ENCODE results near the gene RRP1B.
"Not testable (repeated sequence)": the region's sequence is repeated elsewhere in the genome, so short reads cannot be mapped to it uniquely, and the experiment has no call there.

The RRP1B gene

DNA sequence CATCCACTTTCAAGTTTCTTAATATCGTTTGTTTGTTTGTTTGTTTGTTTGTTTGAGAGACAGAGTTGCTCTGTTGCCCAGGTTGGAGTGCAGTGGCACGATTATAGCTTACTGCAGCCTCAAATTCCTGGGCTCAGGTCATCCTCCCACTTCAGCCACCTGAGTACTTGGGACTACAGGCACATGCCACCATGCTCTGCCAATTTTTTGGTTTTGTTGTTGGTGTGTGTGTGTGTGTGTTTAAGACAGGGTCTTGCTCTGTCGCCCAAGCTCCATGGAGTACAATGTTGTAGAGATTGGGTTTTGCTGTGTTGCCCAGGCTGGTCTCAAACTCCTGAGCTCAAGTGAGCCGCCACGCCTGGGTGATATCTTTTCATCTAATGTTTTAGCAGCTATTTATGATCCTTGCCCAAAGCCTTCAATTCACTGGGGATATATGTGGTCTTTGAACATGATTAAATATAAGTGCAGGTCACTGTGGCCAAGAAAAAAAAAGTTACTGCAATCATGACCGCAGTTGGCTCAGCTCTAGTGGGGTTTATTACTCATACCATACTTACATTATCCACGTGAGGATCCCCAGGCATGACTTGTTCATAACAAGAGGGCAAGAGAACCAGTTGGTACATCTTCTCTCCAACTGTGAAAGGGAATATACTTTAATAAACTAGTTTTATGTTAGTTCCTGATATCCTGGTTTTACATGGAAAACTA lies 8.0 kb downstream of the RRP1B start:
- DNase-seq (ENCODE audit: low spot score): peak; percentile 81
- FAIRE-seq: peak; percentile 87

DNA sequence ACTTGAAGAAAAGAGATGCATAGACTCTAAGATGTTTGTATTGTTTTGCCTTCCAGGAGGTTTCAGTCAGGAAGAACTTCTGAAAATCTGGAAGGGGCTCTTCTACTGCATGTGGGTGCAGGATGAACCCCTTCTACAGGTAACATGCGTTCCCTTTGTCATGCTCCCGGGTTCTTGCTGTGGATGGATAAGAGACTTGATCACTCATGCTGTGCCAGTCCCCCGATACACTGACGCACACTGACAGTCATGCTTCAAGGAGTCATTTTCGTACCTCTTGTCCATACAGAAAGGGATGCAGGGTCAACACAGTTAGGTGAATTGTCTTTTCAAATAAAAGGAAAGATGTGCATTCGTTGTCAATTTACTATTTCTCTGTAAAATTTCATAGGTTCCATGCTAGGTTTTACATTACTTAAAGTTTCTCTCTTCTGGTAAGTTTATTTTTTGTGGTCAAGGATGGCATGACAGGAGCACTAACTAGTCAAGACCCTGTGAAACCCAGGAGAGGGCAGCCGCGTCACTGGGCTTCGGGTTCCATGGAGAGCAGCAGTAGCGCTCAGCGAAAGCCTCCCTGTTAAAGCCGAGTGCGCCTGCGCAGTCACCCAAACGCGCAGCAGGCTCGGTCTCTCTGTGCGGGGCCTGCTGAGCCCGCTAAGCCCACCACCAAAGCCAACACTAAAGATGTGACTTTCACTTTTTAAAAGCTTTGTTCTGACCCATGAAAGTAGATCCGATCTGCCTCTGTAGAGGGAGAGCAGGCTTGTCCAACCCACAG lies 10.7 kb downstream of the RRP1B start:
- DNase-seq (ENCODE audit: low spot score) (no peak), FAIRE-seq (no peak)

DNA sequence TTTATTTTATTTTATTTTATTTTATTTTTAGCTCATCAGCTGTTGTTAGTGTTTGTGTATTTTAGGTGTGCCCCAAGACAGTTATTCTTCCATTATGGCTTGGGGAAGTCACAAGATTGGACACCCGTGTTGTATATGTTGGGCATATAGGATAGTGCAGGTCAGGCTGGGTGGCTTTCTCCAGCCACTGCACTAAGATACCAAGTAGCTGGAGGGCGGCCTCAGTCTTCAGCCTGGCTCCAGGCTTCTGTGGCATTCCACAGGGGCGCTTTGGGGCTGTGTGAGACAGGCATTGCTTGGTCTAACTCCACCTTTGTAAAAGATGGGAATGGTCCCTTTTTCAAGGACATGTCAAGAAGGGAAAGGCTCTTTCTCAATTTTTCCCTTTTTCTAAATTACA lies 16.5 kb downstream of the RRP1B start:
- no peak for DNase-seq (ENCODE audit: low spot score)
- FAIRE-seq: no peak

DNA sequence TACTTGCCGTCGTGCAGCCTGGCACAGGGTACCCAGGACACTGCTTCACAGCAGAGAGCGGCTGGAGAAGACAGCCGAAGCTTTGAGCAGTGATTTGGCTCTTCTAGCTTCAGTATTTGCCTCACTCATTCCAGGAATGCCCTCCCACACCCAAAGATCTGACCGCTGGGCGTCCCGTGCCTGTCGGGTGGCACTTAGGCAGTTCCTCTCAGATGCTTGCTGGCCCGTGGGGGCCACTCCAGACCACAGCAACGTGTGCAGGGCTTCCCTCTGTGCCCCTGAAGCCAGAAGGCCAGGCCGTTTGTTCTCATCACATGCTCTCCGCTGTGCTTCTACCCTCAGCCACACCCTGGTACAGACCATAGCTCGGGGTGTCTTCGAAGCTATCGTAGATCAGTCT lies 17.0 kb downstream of the RRP1B start:
- no peak for FAIRE-seq
- no peak for DNase-seq (ENCODE audit: low spot score)

DNA sequence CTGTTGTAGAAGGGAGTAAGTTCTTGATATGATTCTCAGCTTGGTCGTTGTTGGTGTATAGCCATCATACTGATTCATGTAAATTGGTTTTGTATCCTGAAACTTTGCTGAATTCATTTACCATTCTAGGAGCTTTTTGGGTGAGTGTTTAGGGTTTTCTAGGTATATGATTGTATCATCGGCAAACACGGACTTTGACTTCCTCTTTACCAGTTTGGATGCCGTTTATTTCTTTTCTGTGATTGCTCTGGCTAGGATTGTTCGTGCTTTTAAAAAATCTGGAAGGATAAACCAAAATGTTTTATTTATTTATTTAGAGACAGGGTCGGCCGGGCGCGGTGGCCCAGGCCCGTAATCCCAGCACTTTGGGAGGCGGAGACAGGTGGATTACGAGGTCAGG lies 20.6 kb downstream of the RRP1B start:
- DNase-seq (ENCODE audit: low spot score): no peak
- no peak for FAIRE-seq

DNA sequence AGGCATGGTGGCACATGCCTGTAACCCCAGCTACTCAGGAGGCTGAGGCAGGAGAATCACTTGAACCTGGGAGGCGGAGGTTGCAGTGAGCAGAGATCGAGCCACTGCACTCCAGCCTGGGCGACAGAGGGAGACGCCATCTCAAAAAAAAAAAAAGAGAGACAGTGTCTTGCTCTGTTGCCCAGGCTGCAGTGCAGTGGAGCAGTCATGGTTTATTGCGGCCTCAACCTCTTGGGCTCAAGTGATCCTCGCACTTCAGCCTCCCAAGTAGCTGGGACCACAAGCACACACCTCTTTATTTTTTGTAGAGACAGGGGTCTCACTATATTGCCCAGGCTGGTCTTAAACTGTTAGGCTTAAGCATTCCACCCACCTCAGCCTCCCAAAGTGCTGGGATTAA lies 21.1 kb downstream of the RRP1B start:
- not testable (repeated sequence) for FAIRE-seq

DNA sequence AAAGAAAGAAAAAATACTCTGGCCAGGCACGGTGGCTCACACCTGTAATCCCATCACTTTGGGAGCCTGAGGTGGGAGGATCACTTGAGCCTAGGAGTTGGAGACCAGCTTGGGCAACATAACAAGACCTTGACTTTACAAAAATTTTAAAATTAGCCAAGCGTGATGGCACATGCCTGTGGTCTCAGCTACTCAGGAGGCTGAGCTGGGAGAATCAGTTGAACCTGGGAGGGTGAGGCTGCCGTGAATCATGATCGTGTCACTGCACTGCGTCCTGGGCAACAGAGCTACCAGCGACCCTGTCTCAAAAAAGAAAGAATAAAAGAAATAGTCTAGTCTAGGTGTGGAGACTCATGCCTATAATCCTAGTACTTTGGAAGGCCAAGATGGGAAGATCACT lies 22.3 kb downstream of the RRP1B start:
- peak; percentile 90 for FAIRE-seq
- peak; percentile 86 for DNase-seq (ENCODE audit: low spot score)

More for the DNA sequence above, 21.1 kb downstream of the RRP1B start:
- DNase-seq (ENCODE audit: low spot score): not testable (repeated sequence)

DNA sequence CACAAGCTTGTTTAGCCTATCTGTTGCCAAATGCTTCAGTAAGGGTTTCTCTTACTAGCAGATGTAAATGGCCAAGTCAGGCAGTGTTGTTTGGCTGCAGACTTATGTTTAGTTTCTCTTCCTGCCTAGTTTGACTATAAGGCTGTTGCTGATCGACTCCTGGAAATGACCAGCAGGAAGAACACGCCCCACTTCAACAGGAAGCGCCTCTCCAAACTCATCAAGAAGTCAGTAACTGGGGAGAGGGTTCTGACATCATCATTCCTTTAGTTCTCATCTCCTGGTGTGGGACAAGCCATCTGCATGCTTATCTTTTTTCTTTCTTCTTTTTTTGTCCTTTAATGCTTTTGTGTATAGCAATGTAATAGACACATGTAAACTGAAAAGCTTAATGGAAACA lies 25.1 kb downstream of the RRP1B start:
- FAIRE-seq: no peak
- no peak for DNase-seq (ENCODE audit: low spot score)

DNA sequence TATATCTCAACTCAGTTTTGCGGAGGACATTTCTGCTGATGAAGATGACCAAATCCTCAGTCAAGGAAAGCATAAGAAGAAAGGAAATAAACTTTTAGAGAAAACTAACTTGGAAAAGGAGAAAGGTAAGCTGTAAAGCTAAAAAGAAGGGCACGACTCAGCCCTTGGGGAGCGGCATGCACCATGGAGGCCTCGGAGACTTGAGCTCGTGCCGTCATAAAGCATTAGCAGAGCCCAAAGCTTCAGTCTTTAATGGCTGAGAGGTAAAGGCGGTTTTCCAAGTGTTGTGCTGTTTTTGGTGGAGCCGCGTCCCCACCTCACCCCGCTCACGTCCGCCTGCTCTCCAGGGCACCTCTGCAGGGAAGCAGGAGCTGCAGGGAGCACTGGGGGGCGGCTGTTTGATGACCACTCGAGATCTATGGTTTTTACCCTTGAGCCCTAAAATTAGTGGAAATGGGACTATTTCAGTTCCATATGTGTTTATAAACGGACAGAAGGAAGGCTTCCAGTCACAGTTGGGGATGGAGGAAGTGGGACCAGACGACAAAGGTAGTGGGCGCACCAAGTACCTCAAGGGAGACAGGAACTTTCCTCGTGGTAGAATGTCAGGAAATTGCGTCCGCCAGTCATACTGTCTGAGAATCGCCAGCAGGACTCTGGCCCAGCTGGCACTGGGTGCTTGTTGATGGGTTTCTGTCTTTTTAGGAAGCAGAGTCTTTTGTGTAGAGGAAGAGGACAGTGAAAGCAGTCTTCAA lies 27.6 kb downstream of the RRP1B start:
- no peak for DNase-seq (ENCODE audit: low spot score)
- FAIRE-seq: no peak

DNA sequence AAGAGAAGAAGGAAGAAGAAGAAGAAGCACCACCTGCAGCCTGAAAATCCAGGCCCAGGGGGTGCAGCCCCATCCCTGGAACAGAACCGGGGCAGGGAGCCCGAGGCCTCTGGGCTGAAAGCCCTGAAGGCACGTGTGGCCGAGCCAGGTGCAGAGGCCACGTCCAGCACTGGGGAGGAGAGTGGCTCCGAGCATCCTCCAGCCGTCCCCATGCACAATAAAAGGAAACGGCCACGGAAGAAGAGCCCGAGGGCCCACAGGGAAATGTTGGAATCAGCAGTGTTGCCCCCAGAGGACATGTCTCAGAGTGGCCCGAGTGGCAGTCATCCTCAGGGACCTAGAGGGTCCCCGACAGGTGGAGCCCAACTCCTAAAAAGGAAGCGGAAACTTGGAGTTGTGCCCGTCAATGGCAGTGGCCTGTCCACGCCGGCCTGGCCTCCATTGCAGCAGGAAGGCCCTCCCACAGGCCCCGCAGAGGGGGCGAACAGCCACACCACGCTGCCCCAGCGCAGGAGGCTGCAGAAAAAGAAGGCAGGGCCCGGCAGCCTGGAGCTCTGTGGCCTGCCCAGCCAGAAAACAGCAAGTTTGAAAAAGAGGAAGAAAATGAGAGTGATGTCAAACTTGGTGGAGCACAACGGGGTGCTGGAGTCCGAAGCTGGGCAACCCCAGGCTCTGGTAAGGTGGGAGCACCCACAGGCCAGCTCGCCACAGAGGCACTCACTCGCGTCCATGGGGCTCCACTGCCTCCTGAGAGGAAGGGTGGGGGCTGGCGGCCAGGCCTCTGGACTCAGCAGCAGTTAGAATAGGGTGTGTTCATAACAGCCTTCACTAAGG lies 28.4 kb downstream of the RRP1B start:
- DNase-seq (ENCODE audit: low spot score) (no peak), FAIRE-seq (no peak)

DNA sequence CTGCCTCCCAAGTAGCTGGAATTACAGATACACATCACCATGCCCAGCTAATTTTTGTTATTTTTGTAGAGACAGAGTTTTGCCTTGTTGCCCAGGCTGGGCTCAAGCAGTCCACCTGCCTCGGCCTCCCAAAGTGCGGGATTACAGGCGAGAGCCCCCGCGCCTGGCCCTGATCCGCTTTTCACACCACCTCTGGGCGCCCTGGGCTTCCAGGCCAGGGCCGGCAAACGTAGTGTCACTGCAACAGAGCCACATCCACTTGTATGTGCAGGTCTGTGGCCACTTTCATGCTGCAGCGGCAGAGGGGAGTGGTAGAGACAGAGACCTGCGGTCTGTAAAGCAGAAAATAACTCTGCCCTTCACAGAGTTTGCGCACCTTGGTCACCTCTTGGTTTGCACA lies 29.5 kb downstream of the RRP1B start:
- DNase-seq (ENCODE audit: low spot score) (no peak), FAIRE-seq (no peak)

DNA sequence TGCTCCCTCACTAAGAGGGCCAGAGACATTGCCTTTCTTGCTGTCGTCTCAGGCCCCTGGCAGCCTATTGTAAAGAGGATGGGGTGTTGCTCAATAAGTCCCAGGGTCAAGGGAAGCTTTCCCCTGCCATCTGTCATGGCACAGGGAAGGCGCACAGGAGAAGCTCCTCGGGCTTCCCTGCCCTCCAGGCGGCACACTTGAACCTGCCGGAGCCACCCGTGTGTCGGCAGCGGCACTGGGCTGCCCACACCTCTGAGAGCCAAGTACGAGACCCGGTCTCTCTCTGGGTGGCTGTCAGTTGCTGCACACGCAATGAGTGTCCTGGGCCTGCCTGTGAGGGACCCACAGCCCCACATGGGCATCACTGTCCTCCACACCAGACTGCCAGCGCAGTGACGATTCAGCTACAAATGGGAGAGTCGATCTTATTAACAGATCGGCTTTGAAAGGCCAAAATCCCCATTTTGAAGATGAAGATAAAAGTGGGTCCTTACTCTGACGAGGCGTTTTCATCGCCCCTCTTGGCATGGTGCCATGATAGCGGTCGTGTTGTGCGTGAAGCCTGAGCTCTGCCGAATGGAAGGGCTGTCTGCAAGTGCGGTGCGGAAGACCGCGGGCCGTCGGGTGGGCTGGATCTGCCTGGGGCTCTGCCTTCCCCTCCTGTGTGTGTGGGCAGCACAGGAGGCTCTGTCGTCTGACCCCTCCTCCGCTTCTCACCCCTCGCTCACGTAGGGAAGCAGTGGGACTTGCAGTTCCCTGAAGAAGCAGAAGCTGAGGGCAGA lies 30.4 kb downstream of the RRP1B start:
- FAIRE-seq (no peak), DNase-seq (ENCODE audit: low spot score) (no peak)

DNA sequence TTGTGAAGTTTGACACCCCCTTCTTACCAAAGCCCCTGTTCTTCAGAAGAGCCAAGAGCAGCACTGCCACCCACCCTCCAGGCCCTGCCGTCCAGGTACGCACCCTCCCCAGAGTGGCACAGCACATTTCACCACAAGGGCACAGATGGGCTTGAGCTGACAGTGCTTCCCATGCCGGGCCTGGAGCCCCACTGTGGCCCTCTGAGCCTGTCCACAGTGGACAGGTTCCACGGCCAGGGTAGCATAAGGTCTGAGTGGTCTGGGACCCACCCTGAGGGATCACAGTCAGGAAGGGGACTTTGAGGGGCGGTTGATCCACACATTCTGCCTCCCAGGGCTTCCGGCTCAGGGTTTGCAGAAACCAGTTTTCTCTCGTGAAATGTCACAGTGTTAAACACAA lies 31.0 kb downstream of the RRP1B start:
- DNase-seq (ENCODE audit: low spot score) (no peak), FAIRE-seq (no peak)

DNA sequence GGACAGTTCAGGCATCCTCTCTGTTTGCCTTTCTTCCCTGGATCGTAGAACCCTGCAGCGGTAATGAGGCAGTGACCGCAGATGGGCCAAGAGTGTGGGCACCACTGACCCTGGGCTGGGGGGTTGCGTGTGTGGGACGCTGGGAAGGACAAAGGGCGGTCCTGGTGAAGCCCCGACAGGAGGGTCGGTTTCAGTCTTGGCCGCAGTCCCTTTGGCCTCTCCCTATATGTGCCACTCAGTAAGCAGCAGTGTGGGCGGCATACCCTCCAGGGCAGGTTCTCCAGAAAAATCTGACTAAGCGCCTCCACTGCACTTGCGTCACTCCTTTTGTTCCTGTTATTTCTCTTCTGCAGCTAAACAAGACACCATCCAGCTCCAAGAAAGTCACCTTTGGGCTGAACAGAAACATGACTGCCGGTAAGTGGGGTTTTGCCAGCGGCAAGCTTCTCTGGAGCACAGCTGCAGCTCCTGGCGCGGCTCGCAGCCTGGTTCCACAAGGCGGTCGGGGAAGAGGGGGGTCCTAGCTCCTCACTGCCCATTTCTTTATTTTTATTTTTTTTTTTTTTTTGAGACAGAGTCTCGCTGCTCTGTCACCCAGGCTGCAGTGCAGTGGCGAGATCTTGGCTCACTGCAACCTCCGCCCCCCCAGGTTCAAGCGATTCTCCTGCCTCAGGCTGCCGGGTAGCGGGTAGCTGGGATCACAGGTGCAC lies 31.9 kb downstream of the RRP1B start:
- no peak for DNase-seq (ENCODE audit: low spot score)
- no peak for FAIRE-seq

DNA sequence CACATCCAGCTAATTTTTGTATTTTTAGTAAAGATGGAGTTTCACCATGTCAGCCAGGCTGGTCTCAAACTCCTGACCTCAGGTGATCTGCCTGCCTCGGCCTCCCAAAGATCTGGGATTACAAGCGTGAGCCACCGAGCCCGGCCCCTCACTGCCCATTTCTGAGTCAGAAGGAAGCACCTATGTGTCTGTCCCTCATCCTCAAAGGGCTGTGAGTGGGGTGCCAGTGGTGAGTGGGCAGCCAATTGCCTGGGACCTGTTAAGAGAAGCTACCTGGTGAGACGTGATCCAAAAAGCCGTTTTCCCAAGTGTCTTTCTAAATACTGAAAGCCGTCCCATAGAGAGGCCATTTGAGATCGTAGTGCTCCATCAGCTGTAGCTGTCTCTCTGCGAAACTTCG lies 32.4 kb downstream of the RRP1B start:
- no peak for FAIRE-seq
- DNase-seq (ENCODE audit: low spot score): no peak

DNA sequence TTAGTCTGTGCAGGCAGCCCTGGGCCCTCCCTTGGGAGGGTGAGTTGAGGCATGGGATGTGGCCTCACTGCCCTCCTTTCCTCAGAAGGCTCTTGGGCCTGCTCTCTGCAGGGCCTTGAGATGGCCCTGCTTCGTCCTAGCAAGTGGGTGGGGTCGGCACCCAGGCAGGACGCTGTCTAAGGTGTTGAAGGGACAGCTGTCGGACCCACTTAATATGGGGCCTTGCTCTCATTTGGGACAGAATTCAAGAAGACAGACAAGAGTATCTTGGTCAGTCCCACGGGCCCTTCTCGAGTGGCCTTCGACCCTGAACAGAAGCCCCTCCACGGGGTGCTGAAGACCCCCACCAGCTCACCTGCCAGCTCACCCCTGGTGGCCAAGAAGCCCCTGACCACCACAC lies 33.6 kb downstream of the RRP1B start:
- DNase-seq (ENCODE audit: low spot score): no peak
- FAIRE-seq: no peak

DNA sequence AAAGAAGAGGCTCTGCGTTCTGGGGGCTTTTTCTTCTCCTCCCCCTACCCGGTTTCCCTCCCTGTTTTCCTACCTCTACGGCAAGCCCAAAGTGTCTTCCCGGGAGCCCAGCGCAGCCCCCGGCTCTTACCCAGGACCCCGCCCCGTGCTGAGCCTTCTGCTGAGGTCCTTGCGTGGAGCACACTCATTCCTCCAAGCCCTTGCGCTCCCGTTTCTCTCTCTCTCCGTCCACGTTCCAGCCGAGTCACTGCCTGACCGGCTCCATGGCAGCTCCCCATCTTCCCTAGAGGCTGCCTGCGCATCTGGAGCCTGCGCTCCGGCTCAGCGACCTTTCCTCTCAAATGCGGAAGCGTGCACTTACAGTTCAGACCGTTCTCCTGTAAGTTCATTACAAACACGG lies 34.6 kb downstream of the RRP1B start:
- no peak for FAIRE-seq

DNA sequence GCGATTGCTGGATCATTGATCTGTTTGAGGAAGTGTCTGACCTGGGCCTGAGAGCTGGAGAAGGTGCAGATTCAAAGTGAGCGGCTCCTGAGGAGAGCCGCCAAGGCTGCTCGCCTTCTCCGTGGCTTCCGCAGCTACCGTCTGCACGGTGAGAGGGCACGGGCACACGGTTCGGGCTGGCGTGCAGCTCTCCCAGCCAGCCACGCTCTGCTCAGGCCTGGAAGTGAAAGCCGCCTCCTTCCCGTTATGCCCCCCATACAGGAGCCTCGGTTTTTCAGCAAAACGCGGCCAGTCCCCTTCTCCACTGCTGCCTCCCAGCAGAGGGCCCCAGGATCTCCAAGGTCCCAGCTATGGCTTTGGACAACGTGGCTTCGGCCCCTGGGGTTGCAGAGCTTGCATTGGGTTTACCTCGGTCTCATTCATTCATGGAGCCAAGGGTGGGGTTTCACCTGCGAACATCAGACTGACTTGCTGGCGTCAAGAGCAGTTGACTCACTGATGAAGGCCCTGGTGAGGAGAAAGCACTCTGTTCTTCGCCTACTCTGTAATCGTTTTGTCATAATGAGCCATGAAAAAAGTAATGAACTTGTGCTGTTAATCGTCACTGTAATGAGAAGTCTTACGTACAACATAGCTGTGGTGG lies 35.2 kb downstream of the RRP1B start:
- FAIRE-seq: no peak
- no peak for DNase-seq (ENCODE audit: low spot score)

More for the DNA sequence above, 34.6 kb downstream of the RRP1B start:
- DNase-seq (ENCODE audit: low spot score): no peak

DNA sequence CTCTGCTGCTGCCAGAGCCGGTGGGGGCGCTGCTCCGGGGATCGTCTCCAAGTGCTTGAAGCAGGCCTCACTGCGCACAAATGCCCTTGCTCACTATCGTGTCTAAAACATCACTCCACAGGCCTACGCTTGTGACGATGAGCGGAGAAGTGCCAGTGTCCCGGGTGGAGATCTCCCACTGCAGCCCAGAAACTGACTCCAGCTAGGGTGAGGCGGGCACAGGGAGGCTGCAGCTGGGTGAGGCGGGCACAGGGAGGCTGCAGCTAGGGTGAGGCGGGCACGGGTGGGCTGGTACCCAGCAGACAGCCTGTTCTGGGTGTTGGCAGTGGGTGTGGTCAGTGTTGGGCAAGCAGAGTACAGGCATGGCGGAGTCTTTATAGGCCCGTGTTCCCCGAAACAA lies 36.9 kb downstream of the RRP1B start:
- no peak for FAIRE-seq
- DNase-seq (ENCODE audit: low spot score): no peak

Measured in RCC 7860 (cell line).